ENCODE results near the gene AKAP8L. TPM values are rescaled to one million over a fixed set of nuclear protein-coding genes. Genes with fewer than 3 reads are reported as not detected.

AKAP8L gene
- total RNA-seq, 1 experiment from 2014 or later = 106 TPM

- Histone ChIP-seq H3K79me2 (ENCODE audit: insufficient read depth, low read length) (no peaks in the 10 kb centered on the region), H2AFZ (ENCODE audit: low read depth, low read length, poor library complexity, severe bottlenecking) (no peak overlapping the region), H3K27ac (ENCODE audit: low read depth, low read length) (no peak overlapping the region), H3K4me3 (replicated peaks in 1 of 2; ENCODE audit: low read depth in 1 of 2, low read length in 2 of 2) (no peak overlapping the region), H3K9ac (ENCODE audit: low read length) (no peak overlapping the region), H3K9me3 (ENCODE audit: control insufficient read depth in 1 of 2, insufficient read depth in 1 of 2, low read depth in 1 of 2, low read length in 2 of 2) (no peaks in the 10 kb centered on the region), H3K9me2 (ENCODE audit: insufficient read depth) (no peaks in the 10 kb centered on the region), H3K4me1 (ENCODE audit: control insufficient read depth in 1 of 2, insufficient read depth in 2 of 2, low read length in 2 of 2) (peaks cover 8 to 30% of the 10 kb centered on the region in 2 experiments; a peak in 3 of 4 replicates), H3K4me2 (ENCODE audit: low read length) (no peak overlapping the region), H3K27me3 (ENCODE audit: insufficient read depth, low read length) (no peaks in the 10 kb centered on the region), H3K36me3 (ENCODE audit: control insufficient read depth in 1 of 2, insufficient read depth in 2 of 2, low read length in 2 of 2) (no peaks in the 10 kb centered on the region), H4K20me1 (ENCODE audit: insufficient read depth) (no peaks in the 10 kb centered on the region)
- TF ChIP-seq MAX (IDR thresholded peaks at IDR 0.05) (no peak), CTCF (IDR thresholded peaks at IDR 0.05 in 2 of 3, conservative IDR thresholded peaks at IDR 0.05 in 1 of 3; ENCODE audit: borderline replicate concordance in 1 of 3, insufficient read depth in 1 of 3, low read depth in 2 of 3, low read length in 2 of 3) (peak in 2 of 3 experiments; percentile 48 to 54; a peak in 4 of 6 replicates)
- RAD21 ChIA-PET (ENCODE audit: low non-redundant PET in 1 of 2, low total read pairs in 2 of 2, uncharacterized antibody in 2 of 2, unreplicated experiment in 2 of 2) = interaction anchor here in 1 of 2 experiments (0.7 kb wide), 1 partner anchor 101 kb away, joined by 3 read pairs; no protein-coding TSS in a partner anchor
- intact Hi-C loops (cut with micrococcal nuclease) = loop anchor here (10.0 kb wide), 1 partner anchor 101 kb away; no protein-coding TSS in a partner anchor
- ATAC-seq (no peak), DNase-seq (ENCODE audit: low read depth, low spot score) (no peak)
- POLR2A ChIA-PET = interaction anchor here (1.1 kb wide), 2 partner anchors 9 to 35 kb away, joined by 3 read pairs; partner anchors contain the start of gene AKAP8L
- CTCF ChIA-PET = interaction anchor here (0.6 to 1.1 kb wide), 4 partner anchors 9 to 102 kb away, joined by 3 to 4 read pairs (median 3); partner anchors contain the start of gene AKAP8
- BruUV-seq (replicated peaks) = no TSS peak
Measured at GRCh38 chr19:15453906-15454860, 35.4 kb upstream of the AKAP8L start.

All from HCT116 (cell line).